Upper lobe of right lung (tissue), 1 donor: ENCODE measurements around the gene PXDN. TPM values are rescaled to one million over a fixed set of nuclear protein-coding genes. Genes with fewer than 3 reads are reported as not detected.

Experiments used
- ATAC-seq: fragments of 200-7000 bp; cut with Tn5 transposase; one replicate; pipeline ENCODE4 v1.9.1; 2020; ENCODE audit warnings: mild to moderate bottlenecking, moderate library complexity
- DNase-seq: peaks from one replicate; pipeline ENCODE4 v3.0.0-alpha.2; 2020
- H3K27ac ChIP-seq: fragments of 200-600 bp; one replicate; pipeline ENCODE4 v1.8.0; 2022
- H3K27me3 ChIP-seq: fragments of 200-600 bp; one replicate; pipeline ENCODE4 v1.8.0; 2022; ENCODE audit warnings: mild to moderate bottlenecking
- H3K36me3 ChIP-seq: fragments of 200-600 bp; one replicate; pipeline ENCODE4 v1.8.0; 2022
- H3K4me1 ChIP-seq: fragments of 200-600 bp; one replicate; pipeline ENCODE4 v1.8.0; 2022
- H3K4me3 ChIP-seq: fragments of 200-600 bp; one replicate; pipeline ENCODE4 v1.8.0; 2022; ENCODE audit warnings: mild to moderate bottlenecking
- H3K9me3 ChIP-seq: fragments of 200-600 bp; one replicate; pipeline ENCODE4 v1.8.0; 2022
- CTCF ChIP-seq: fragments of 200-600 bp; IDR thresholded peaks from one replicate; pipeline ENCODE4 v1.8.0; 2022; ENCODE audit warnings: antibody characterized with exemption
- intact Hi-C: fragments of 100-400 bp; cut with DNase I; formaldehyde crosslinking; loops from one replicate; pipeline ENCODE4 v1.11.0; 2022
- total RNA-seq: library from RNA; stranded (reverse); fragmentation: NEBNext Ultra II Directional; extraction: Animal tissue kit (Norgen Biotek cat#: 25700); gene quantifications from one replicate; pipeline ENCODE4 v1.2.1, GENCODE V29; 2021
- donor health status: DM: no; HTN: yes; CAD: no; lungs with severe emphysema.

The PXDN gene
- total RNA-seq, 1 donor from 2014 or later = 58.4 TPM

- H3K27ac ChIP-seq = no peak overlapping the region
- H3K9me3 ChIP-seq = no peaks in the 10 kb centered on the region
- no peak for TF ChIP-seq CTCF
- H3K27me3 ChIP-seq = no peaks in the 10 kb centered on the region
- no peak overlapping the region for H3K4me3 ChIP-seq
- ATAC-seq (no peak), DNase-seq (no peak)
- no peaks in the 10 kb centered on the region for H3K36me3 ChIP-seq
- intact Hi-C loops = no loop called here
- peaks cover 9% of the 10 kb centered on the region for H3K4me1 ChIP-seq
Measured at GRCh38 chr2:1607236-1607920, 136.9 kb downstream of the PXDN start.

GRCh38 chr2:1606421-1607235 is 137.7 kb downstream of the PXDN start:
- Histone ChIP-seq H3K9me3 (no peaks in the 10 kb centered on the region), H3K36me3 (no peaks in the 10 kb centered on the region), H3K27ac (no peak overlapping the region), H3K27me3 (no peaks in the 10 kb centered on the region), H3K4me3 (no peak overlapping the region), H3K4me1 (peaks cover 9% of the 10 kb centered on the region)
- no peak for DNase-seq
- no peak for TF ChIP-seq CTCF
- intact Hi-C loops = no loop called here
- ATAC-seq = peak; percentile 9

- intact Hi-C loops = no loop called here
- TF ChIP-seq CTCF = no peak
- DNase-seq (no peak), ATAC-seq (no peak)
- Histone ChIP-seq H3K36me3 (no peaks in the 10 kb centered on the region), H3K27me3 (no peaks in the 10 kb centered on the region), H3K4me3 (no peak overlapping the region), H3K4me1 (peaks cover 12% of the 10 kb centered on the region), H3K9me3 (no peaks in the 10 kb centered on the region), H3K27ac (no peak overlapping the region)
Measured at GRCh38 chr2:1606046-1606400, 138.3 kb downstream of the PXDN start.

- Histone ChIP-seq H3K36me3 (no peaks in the 10 kb centered on the region), H3K27me3 (no peaks in the 10 kb centered on the region), H3K9me3 (no peaks in the 10 kb centered on the region), H3K4me1 (peaks cover 18% of the 10 kb centered on the region), H3K4me3 (no peak overlapping the region), H3K27ac (no peak overlapping the region)
- intact Hi-C loops = no loop called here
- ATAC-seq = peak; percentile 27
- no peak for TF ChIP-seq CTCF
- DNase-seq = peak; percentile 64
Measured at GRCh38 chr2:1605102-1606045, 138.9 kb downstream of the PXDN start.

GRCh38 chr2:1603521-1603920 is 140.8 kb downstream of the PXDN start:
- Histone ChIP-seq H3K4me1 (peaks cover 23% of the 10 kb centered on the region), H3K27me3 (no peaks in the 10 kb centered on the region), H3K9me3 (no peaks in the 10 kb centered on the region), H3K36me3 (no peaks in the 10 kb centered on the region), H3K4me3 (no peak overlapping the region), H3K27ac (no peak overlapping the region)
- no peak for DNase-seq
- no peak for ATAC-seq
- intact Hi-C loops = no loop called here
- TF ChIP-seq CTCF = no peak
